MCF 10A (cell line): ENCODE data around the gene TRIM67. TPM values are rescaled to one million over a fixed set of nuclear protein-coding genes. Genes with fewer than 3 reads are reported as not detected.
A peak's percentile ranks its signal among the peaks of the same experiment; 100 is the strongest.

Source experiments
- BruUV-seq: library from RNA; stranded (reverse); fragments of 400-500 nt; replicated peaks from 2 replicates; lab custom pipeline; 2021; lab: Mats Ljungman, UMichigan
- CTCF ChIA-PET: fragments of 300-600 bp; sonication (Branson Sonifier 250); formaldehyde crosslinking; extraction: SDS; loops from one replicate; lab custom pipeline; 2021; ENCODE audit warnings: antibody characterized with exemption, inconsistent platforms; lab: Yijun Ruan, JAX
- POLR2A ChIA-PET: fragments of 300-600, 350-650 bp; sonication (Branson Sonifier 250); formaldehyde crosslinking; extraction: SDS; loops from one replicate; lab custom pipeline; 2020; ENCODE audit warnings: antibody characterized with exemption, inconsistent platforms; lab: Yijun Ruan, JAX
- DNase-seq: peaks from one replicate; pipeline ENCODE4 v3.0.0-alpha.2; 2018; ENCODE audit not compliant: unreplicated experiment
- H3K27ac Mint-ChIP-seq: one replicate; pipeline ENCODE4 v1.8.0; 2022; ENCODE audit warnings: mild to moderate bottlenecking, low read depth, mixed read lengths; ENCODE audit not compliant: unreplicated experiment
- H3K27me3 Mint-ChIP-seq: one replicate; pipeline ENCODE4 v1.8.0; 2022; ENCODE audit warnings: mixed read lengths; ENCODE audit not compliant: insufficient read depth, unreplicated experiment
- H3K36me3 Mint-ChIP-seq: one replicate; pipeline ENCODE4 v1.8.0; 2022; ENCODE audit warnings: mild to moderate bottlenecking, moderate library complexity, mixed read lengths; ENCODE audit not compliant: insufficient read depth, unreplicated experiment
- H3K4me1 Mint-ChIP-seq: one replicate; pipeline ENCODE4 v1.8.0; 2022; ENCODE audit warnings: mixed read lengths; ENCODE audit not compliant: insufficient read depth, unreplicated experiment
- H3K4me3 Mint-ChIP-seq: one replicate; pipeline ENCODE4 v1.8.0; 2022; ENCODE audit warnings: mild to moderate bottlenecking, moderate library complexity, mixed read lengths; ENCODE audit not compliant: unreplicated experiment
- H3K9me3 Mint-ChIP-seq: one replicate; pipeline ENCODE4 v1.8.0; 2022; ENCODE audit warnings: mixed read lengths; ENCODE audit not compliant: unreplicated experiment
- CTCF ChIP-seq: fragments of 200-600 bp; IDR thresholded peaks from one replicate; pipeline ENCODE4 v1.8.0; 2022; ENCODE audit warnings: antibody characterized with exemption, mild to moderate bottlenecking; ENCODE audit not compliant: unreplicated experiment
- intact Hi-C: fragments of 100-400 bp; cut with micrococcal nuclease; formaldehyde crosslinking; loops from 2 replicates; pipeline ENCODE4 v1.14.1; 2022
- total RNA-seq: library from RNA; stranded (reverse); gene quantifications from 2 replicates; pipeline ENCODE4 v1.2.3, GENCODE V29; 2022

The TRIM67 gene
- total RNA-seq, 1 experiment from 2014 or later = not detected

DNA sequence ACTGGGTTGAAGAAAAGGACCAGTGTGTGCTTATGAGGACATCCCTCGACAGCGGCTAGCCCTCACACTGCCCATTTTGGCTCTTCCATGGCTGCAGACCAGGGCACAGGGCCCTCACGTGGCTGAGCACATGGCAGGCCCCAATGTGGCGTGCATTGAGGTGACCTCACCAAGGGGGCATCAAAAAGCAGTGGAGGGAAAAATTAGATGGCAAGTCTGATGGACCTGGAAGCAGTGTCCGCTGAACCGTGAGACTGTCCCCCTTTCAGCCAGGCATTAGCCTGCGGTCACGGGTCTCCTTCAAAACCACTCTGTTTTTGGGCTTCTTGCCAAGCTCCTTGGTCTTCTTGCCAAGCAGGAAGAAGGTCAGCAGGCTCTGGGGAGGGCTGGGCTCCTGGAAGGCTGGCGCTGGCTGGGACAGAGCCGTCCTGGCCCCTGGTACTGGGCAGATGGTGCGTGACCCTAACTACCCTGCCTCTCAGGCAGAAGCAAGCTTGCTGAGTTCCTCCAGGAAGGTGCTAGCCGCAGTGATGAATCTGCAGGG, 30.8 kb downstream of the TRIM67 start:
- H3K36me3 Mint-ChIP-seq = no peaks in the 10 kb centered on the region
- H3K9me3 Mint-ChIP-seq = no peaks in the 10 kb centered on the region
- DNase-seq = peak; percentile 73
- BruUV-seq = no TSS peak
- no peak overlapping the region for H3K4me3 Mint-ChIP-seq
- ChIA-PET CTCF (interaction anchor here (0.7 kb wide), 2 partner anchors 10 to 39 kb away, joined by 3 read pairs; no protein-coding TSS in a partner anchor), POLR2A (interaction anchor here (0.5 to 0.6 kb wide), 2 partner anchors 23 to 1951 kb away, joined by 3 read pairs; no protein-coding TSS in a partner anchor)
- no peaks in the 10 kb centered on the region for H3K4me1 Mint-ChIP-seq
- intact Hi-C loops = no loop called here
- H3K27ac Mint-ChIP-seq = no peak overlapping the region
- no peak for TF ChIP-seq CTCF
- peaks cover 17% of the 10 kb centered on the region for H3K27me3 Mint-ChIP-seq

GRCh38 chr1:231193710-231194340, 32.0 kb downstream of the TRIM67 start:
- POLR2A ChIA-PET = no interaction called here
- TF ChIP-seq CTCF = no peak
- DNase-seq = no peak
- no TSS peak for BruUV-seq
- no peaks in the 10 kb centered on the region for H3K9me3 Mint-ChIP-seq
- no peak overlapping the region for H3K4me3 Mint-ChIP-seq
- H3K27me3 Mint-ChIP-seq = peaks cover 5% of the 10 kb centered on the region
- no peak overlapping the region for H3K27ac Mint-ChIP-seq
- H3K36me3 Mint-ChIP-seq = no peaks in the 10 kb centered on the region
- CTCF ChIA-PET = interaction anchor here (0.6 to 1.8 kb wide), 5 partner anchors 9 to 77 kb away, joined by 3 to 7 read pairs (median 3); no protein-coding TSS in a partner anchor
- intact Hi-C loops = no loop called here
- H3K4me1 Mint-ChIP-seq = no peaks in the 10 kb centered on the region

- no peaks in the 10 kb centered on the region for H3K27me3 Mint-ChIP-seq
- no peak overlapping the region for H3K27ac Mint-ChIP-seq
- intact Hi-C loops = no loop called here
- BruUV-seq = no TSS peak
- TF ChIP-seq CTCF = no peak
- CTCF ChIA-PET = interaction anchor here (0.6 to 1.8 kb wide), 5 partner anchors 13 to 212 kb away, joined by 3 to 7 read pairs (median 3); no protein-coding TSS in a partner anchor
- H3K36me3 Mint-ChIP-seq = no peaks in the 10 kb centered on the region
- no peaks in the 10 kb centered on the region for H3K9me3 Mint-ChIP-seq
- no peak for DNase-seq
- no peaks in the 10 kb centered on the region for H3K4me1 Mint-ChIP-seq
- no peak overlapping the region for H3K4me3 Mint-ChIP-seq
- POLR2A ChIA-PET = interaction anchor here (0.6 kb wide), 1 partner anchor 190 kb away, joined by 3 read pairs; no protein-coding TSS in a partner anchor
These were observed 32.6 kb downstream of the TRIM67 start for GRCh38 chr1:231194476-231194842.

- no peak overlapping the region for H3K27ac Mint-ChIP-seq
- intact Hi-C loops = no loop called here
- no peaks in the 10 kb centered on the region for H3K4me1 Mint-ChIP-seq
- CTCF ChIA-PET = interaction anchor here (0.6 to 1.8 kb wide), 5 partner anchors 13 to 212 kb away, joined by 3 to 7 read pairs (median 3); no protein-coding TSS in a partner anchor
- no peaks in the 10 kb centered on the region for H3K36me3 Mint-ChIP-seq
- DNase-seq = peak; percentile 41
- POLR2A ChIA-PET = interaction anchor here (0.6 kb wide), 2 partner anchors 46 to 191 kb away, joined by 3 read pairs; no protein-coding TSS in a partner anchor
- no TSS peak for BruUV-seq
- no peaks in the 10 kb centered on the region for H3K9me3 Mint-ChIP-seq
- TF ChIP-seq CTCF = no peak
- H3K4me3 Mint-ChIP-seq = no peak overlapping the region
- H3K27me3 Mint-ChIP-seq = no peaks in the 10 kb centered on the region
These were observed 33.1 kb downstream of the TRIM67 start for GRCh38 chr1:231194843-231195516.
